ENCODE results near the gene IDUA. TPM values are rescaled to one million over a fixed set of nuclear protein-coding genes. Genes with fewer than 3 reads are reported as not detected.
A peak's percentile ranks its signal among the peaks of the same experiment; 100 is the strongest.

The IDUA gene
- total RNA-seq, 1 donor from 2014 or later, result 9.0 TPM

GRCh38 chr4:987624-988513 is 1.0 kb downstream of the IDUA start:
- Histone ChIP-seq H3K27ac (replicated peaks) (peak overlapping the region; percentile 62), H3K4me3 (peak overlapping the region; percentile 81), H3K4me1 (peaks cover 36% of the 10 kb centered on the region), H3K9me3 (replicated peaks) (no peaks in the 10 kb centered on the region), H3K36me3 (peaks cover 9% of the 10 kb centered on the region), H3K27me3 (ENCODE audit: low read depth) (no peaks in the 10 kb centered on the region)
- no peak for TF ChIP-seq CTCF (IDR thresholded peaks at IDR 0.05; ENCODE audit: borderline replicate concordance)
- no peak for DNase-seq
- intact Hi-C loops (cut with micrococcal nuclease), result no loop called here

DNA sequence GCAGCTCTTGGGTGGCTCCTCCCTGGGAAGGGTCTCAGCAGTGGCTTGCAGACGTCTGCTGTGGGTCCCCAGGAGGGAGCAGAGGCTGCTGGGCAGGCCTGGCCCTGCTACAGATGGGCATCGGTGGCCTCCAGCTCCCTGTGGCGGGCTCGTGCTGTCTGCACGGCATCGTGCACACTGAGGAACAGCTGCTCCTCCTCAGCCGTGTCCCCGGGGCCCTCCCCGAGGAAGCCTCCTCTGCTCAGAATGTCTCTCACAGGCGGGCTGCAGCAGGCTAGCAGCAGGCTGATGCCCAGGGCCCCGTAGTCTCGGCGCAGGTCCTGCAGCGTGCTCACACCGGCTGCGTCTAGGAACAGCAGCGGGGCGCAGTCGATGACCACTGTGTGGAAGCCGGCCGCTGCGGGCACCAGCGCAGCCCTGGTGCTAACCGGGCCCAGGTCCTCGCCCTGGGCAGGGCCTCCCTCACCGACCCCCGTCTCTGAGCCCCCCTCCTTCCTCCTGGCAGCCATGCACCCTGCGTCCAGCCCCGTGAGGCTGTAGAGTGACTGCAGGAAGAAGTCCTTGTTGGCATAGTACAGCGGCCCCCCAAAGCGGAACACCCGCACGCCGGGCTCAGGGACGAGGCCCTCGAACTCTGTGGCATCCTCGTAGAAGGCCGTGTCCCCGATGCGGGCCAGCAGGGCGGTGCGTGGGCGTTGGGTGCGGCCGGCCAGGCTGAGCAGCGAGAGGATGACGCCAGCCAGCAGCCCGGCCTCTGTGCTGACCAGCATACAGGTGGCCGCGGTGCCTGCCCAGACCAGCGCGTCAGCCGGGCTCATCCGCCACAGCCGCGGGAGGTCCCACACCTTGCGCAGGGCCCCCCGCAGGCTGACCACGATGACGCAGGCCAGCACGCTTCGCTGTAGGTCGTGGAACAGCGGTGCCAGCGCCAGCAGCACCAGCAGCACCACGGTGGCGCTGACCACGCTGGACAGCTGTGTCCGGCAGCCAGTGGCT is 2.2 kb downstream of the IDUA start:
- Histone ChIP-seq H3K9me3 (replicated peaks) (no peaks in the 10 kb centered on the region), H3K27ac (replicated peaks) (no peak overlapping the region), H3K27me3 (ENCODE audit: low read depth) (no peaks in the 10 kb centered on the region), H3K4me3 (no peak overlapping the region), H3K4me1 (peaks cover 36% of the 10 kb centered on the region), H3K36me3 (peaks cover 9% of the 10 kb centered on the region)
- intact Hi-C loops (cut with micrococcal nuclease), result no loop called here
- no peak for DNase-seq
- TF ChIP-seq CTCF (IDR thresholded peaks at IDR 0.05; ENCODE audit: borderline replicate concordance), result no peak

GRCh38 chr4:989722-990471 is 3.1 kb downstream of the IDUA start:
- no peak overlapping the region for H3K27ac ChIP-seq (replicated peaks)
- no peak for TF ChIP-seq CTCF (IDR thresholded peaks at IDR 0.05; ENCODE audit: borderline replicate concordance)
- no peak overlapping the region for H3K4me3 ChIP-seq
- H3K9me3 ChIP-seq (replicated peaks), result no peaks in the 10 kb centered on the region
- DNase-seq, result no peak
- H3K4me1 ChIP-seq, result peaks cover 34% of the 10 kb centered on the region
- no peaks in the 10 kb centered on the region for H3K27me3 ChIP-seq (ENCODE audit: low read depth)
- intact Hi-C loops (cut with micrococcal nuclease), result no loop called here
- H3K36me3 ChIP-seq, result peaks cover 9% of the 10 kb centered on the region

DNA sequence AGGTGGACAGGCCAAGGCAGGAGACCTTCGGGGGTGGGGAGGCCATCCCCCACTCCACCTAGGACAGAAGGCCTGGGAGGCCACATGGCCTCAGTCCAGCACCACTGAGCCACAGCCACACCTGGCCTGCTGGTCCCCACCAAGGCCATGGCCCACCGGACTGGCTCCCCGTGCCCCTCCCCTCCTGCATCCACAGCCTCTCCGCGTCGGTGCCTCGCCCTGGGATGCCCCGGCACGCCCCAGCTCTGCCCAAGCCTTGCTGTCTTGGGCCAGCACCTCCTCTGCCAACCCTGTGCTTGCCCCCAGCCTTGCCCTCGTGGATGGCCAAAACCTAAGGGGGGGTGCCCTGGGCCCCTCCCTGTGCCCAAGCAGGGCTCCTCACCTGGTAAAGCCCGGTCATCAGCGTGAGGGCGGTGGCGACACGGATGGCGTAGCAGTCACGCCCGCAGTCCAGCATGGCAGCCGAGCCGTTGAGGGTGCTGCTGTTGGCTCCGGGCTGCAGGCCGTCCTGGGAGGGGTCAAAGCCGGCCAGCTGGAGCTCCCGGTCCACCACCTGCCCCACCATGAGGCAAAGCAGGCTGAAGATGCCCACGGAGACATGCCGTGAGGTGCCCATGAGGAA is 4.0 kb downstream of the IDUA start:
- Histone ChIP-seq H3K27me3 (ENCODE audit: low read depth) (peaks cover under 1% of the 10 kb centered on the region), H3K27ac (replicated peaks) (no peak overlapping the region), H3K36me3 (peaks cover 9% of the 10 kb centered on the region), H3K4me3 (no peak overlapping the region), H3K9me3 (replicated peaks) (no peaks in the 10 kb centered on the region), H3K4me1 (peaks cover 25% of the 10 kb centered on the region)
- no peak for TF ChIP-seq CTCF (IDR thresholded peaks at IDR 0.05; ENCODE audit: borderline replicate concordance)
- intact Hi-C loops (cut with micrococcal nuclease), result no loop called here
- DNase-seq, result no peak
